GM23338 (cell line): ENCODE data around the gene ITGB7. TPM values are rescaled to one million over a fixed set of nuclear protein-coding genes. Genes with fewer than 3 reads are reported as not detected.
"Not testable (repeated sequence)": the region's sequence is repeated elsewhere in the genome, so short reads cannot be mapped to it uniquely, and the experiment has no call there.

Source experiments
- ATAC-seq: fragments of 200-7000 bp; cut with Tn5 transposase; 3 replicates; pipeline ENCODE4 v1.9.1; 2020
- DNase-seq: peaks from one replicate; pipeline ENCODE4 v3.0.0-alpha.2; 2015; ENCODE audit warnings: low spot score
- H2AFZ ChIP-seq: fragments of 200-600 bp; sonication (generic); 2 replicates; pipeline ENCODE4 v1.8.0; 2016; ENCODE audit warnings: antibody characterized with exemption, mild to moderate bottlenecking, moderate library complexity
- H3F3A ChIP-seq: fragments of 200-600 bp; sonication (generic); replicated peaks from 2 replicates; pipeline ENCODE4 v1.8.0; 2017; ENCODE audit warnings: antibody characterized with exemption, mixed run types, low read depth
- H3K27ac ChIP-seq: fragments of 200-600 bp; sonication (generic); 2 replicates; pipeline ENCODE4 v1.6.1; 2016; ENCODE audit warnings: low read depth
- H3K27me3 ChIP-seq: fragments of 200-600 bp; sonication (generic); 2 replicates; pipeline ENCODE4 v1.8.0; 2016; ENCODE audit warnings: mild to moderate bottlenecking, mixed run types, moderate library complexity; ENCODE audit not compliant: insufficient read depth
- H3K36me3 ChIP-seq: fragments of 200-600 bp; sonication (generic); 2 replicates; pipeline ENCODE4 v1.8.0; 2016; ENCODE audit warnings: mild to moderate bottlenecking; ENCODE audit not compliant: insufficient read depth
- H3K4me1 ChIP-seq: fragments of 200-600 bp; sonication (generic); 2 replicates; pipeline ENCODE4 v1.8.0; 2016; ENCODE audit warnings: mild to moderate bottlenecking, moderate library complexity; ENCODE audit not compliant: insufficient read depth
- H3K4me2 ChIP-seq: fragments of 200-600 bp; sonication (generic); 2 replicates; pipeline ENCODE4 v1.7.1; 2017; ENCODE audit warnings: mixed run types
- H3K4me3 ChIP-seq: fragments of 200-600 bp; sonication (generic); 2 replicates; pipeline ENCODE4 v1.6.1; 2016; ENCODE audit warnings: mixed run types
- H3K79me2 ChIP-seq: fragments of 200-600 bp; sonication (generic); replicated peaks from 2 replicates; pipeline ENCODE4 v1.8.0; 2017; ENCODE audit warnings: mild to moderate bottlenecking; ENCODE audit not compliant: insufficient read depth
- H3K9me2 ChIP-seq: fragments of 200-600 bp; sonication (generic); 2 replicates; pipeline ENCODE4 v1.8.0; 2017; ENCODE audit not compliant: insufficient read depth
- H4K20me1 ChIP-seq: fragments of 200-600 bp; sonication (generic); replicated peaks from 2 replicates; pipeline ENCODE4 v1.8.0; 2017; ENCODE audit warnings: mild to moderate bottlenecking; ENCODE audit not compliant: insufficient read depth
- H3K27ac Mint-ChIP-seq: 2 replicates; pipeline ENCODE4 v1.8.0; 2020; ENCODE audit warnings: inconsistent platforms, mild to moderate bottlenecking, moderate library complexity, mixed read lengths
- H3K27me3 Mint-ChIP-seq: 3 replicates; pipeline ENCODE4 v1.8.0; 2022; ENCODE audit warnings: low read depth, mild to moderate bottlenecking, moderate library complexity, mixed read lengths, inconsistent platforms; ENCODE audit not compliant: insufficient read depth, poor library complexity
- H3K36me3 Mint-ChIP-seq: 3 replicates; pipeline ENCODE4 v1.8.0; 2021; ENCODE audit warnings: low read depth, mild to moderate bottlenecking, inconsistent platforms, moderate library complexity, mixed read lengths
- H3K4me1 Mint-ChIP-seq: 3 replicates; pipeline ENCODE4 v1.8.0; 2020; ENCODE audit warnings: mild to moderate bottlenecking, inconsistent platforms, mixed read lengths
- H3K4me3 Mint-ChIP-seq: 3 replicates; pipeline ENCODE4 v1.8.0; 2021; ENCODE audit warnings: moderate library complexity, mild to moderate bottlenecking, inconsistent platforms, mixed read lengths
- H3K9me3 Mint-ChIP-seq: 3 replicates; pipeline ENCODE4 v1.8.0; 2020; ENCODE audit warnings: moderate library complexity, mild to moderate bottlenecking, inconsistent platforms, mixed read lengths
- CREB1 ChIP-seq: fragments of 250-450 bp; sonication (Bioruptor Pico); IDR thresholded peaks from 2 replicates; pipeline ENCODE4 v1.5.0; 2020; ENCODE audit warnings: low read depth, mild to moderate bottlenecking, moderate library complexity
- CTCF ChIP-seq, 2 experiments: fragments of 200-600 bp in 1 of 2; sonication (generic) in 1 of 2; conservative IDR thresholded peaks; 2 replicates each; pipeline versions ENCODE4 v1.5.1 to v1.6.1; 2016 to 2017; ENCODE audit warnings: antibody characterized with exemption in 2 of 2, low read depth in 2 of 2, mild to moderate bottlenecking in 2 of 2, moderate library complexity in 1 of 2
- ETS1 ChIP-seq: IDR thresholded peaks from 2 replicates; pipeline ENCODE4 v1.6.1; 2016; ENCODE audit warnings: antibody characterized with exemption
- EZH2 ChIP-seq: fragments of 200-600 bp; sonication (generic); IDR thresholded peaks from one replicate; pipeline ENCODE4 v1.8.0; 2017; ENCODE audit warnings: antibody characterized with exemption, mild to moderate bottlenecking, low read depth; ENCODE audit not compliant: unreplicated experiment
- JUNB ChIP-seq: IDR thresholded peaks from one replicate; pipeline ENCODE4 v1.6.1; 2016; ENCODE audit warnings: antibody characterized with exemption; ENCODE audit not compliant: unreplicated experiment
- NANOG ChIP-seq: IDR thresholded peaks from 2 replicates; pipeline ENCODE4 v1.6.1; 2016; ENCODE audit warnings: antibody characterized with exemption, borderline replicate concordance
- REST ChIP-seq: IDR thresholded peaks from one replicate; pipeline ENCODE4 v1.6.1; 2018; ENCODE audit warnings: antibody characterized with exemption; ENCODE audit not compliant: unreplicated experiment
- STAT1 ChIP-seq: IDR thresholded peaks from one replicate; pipeline ENCODE4 v1.6.1; 2016; ENCODE audit warnings: antibody characterized with exemption; ENCODE audit not compliant: unreplicated experiment
- ZNF114 ChIP-seq: fragments of 250-450 bp; sonication (Bioruptor Pico); IDR thresholded peaks from 2 replicates; pipeline ENCODE4 v1.5.0; 2020; ENCODE audit warnings: mild to moderate bottlenecking, moderate library complexity
- ZNF462 ChIP-seq: fragments of 250-450 bp; sonication (Bioruptor Pico); IDR thresholded peaks from 2 replicates; pipeline ENCODE4 v1.5.0; 2020; ENCODE audit warnings: mild to moderate bottlenecking, moderate library complexity
- polyA plus RNA-seq: library from polyadenylated mRNA; unstranded; fragments of >200 nt; fragmentation: Nextera tagmentation; extraction: Ambion mirVana; gene quantifications from 2 replicates; pipeline ENCODE4 v1.2.1, GENCODE V29; 2016
- total RNA-seq: library from RNA; depleted of rRNA; stranded (reverse); fragments of >200 nt; shearing (Covaris generic); gene quantifications from 2 replicates; pipeline ENCODE4 v1.2.3, GENCODE V29; 2014

The ITGB7 gene
- total and polyA plus RNA-seq, 2 experiments from 2014 or later = 0.32 TPM; not detected in 1

GRCh38 chr12:53202316-53202715 lies 4.7 kb downstream of the ITGB7 start:
- H3K9me2 ChIP-seq, H3K4me3 Mint-ChIP-seq, H3K36me3 ChIP-seq, H4K20me1 ChIP-seq, H3K4me1 ChIP-seq, H3K4me2 ChIP-seq, H3K36me3 Mint-ChIP-seq, H3F3A ChIP-seq, H3K27ac Mint-ChIP-seq, H3K79me2 ChIP-seq, DNase-seq, H3K4me3 ChIP-seq, ATAC-seq, H2AFZ ChIP-seq, H3K27ac ChIP-seq, H3K9me3 Mint-ChIP-seq: not testable (repeated sequence)
- Mint-ChIP-seq H3K27me3 (peaks cover 24% of the 10 kb centered on the region), H3K4me1 (peaks cover 10% of the 10 kb centered on the region)
- H3K27me3 ChIP-seq = peaks cover 43% of the 10 kb centered on the region

GRCh38 chr12:53201639-53202038 lies 5.4 kb downstream of the ITGB7 start:
- no peak overlapping the region for H3K27ac ChIP-seq
- Mint-ChIP-seq H3K9me3 (no peaks in the 10 kb centered on the region; the same call in 2 of the 3 replicates), H3K27me3 (peaks cover 26% of the 10 kb centered on the region), H3K36me3 (no peaks in the 10 kb centered on the region), H3K4me1 (peaks cover 4% of the 10 kb centered on the region; the same call in 2 of the 3 replicates), H3K27ac (no peak overlapping the region), H3K4me3 (no peak overlapping the region)
- H4K20me1 ChIP-seq = no peaks in the 10 kb centered on the region; the same call in 1 of the 2 replicates
- H2AFZ ChIP-seq = no peak overlapping the region
- 0 out of 2 replicates have a peak, but pooled peaks cover 4% of the 10 kb centered on the region for H3F3A ChIP-seq
- H3K27me3 ChIP-seq = peaks cover 50% of the 10 kb centered on the region
- H3K4me3 ChIP-seq = no peak overlapping the region
- ATAC-seq (no peak), DNase-seq (no peak)
- no peaks in the 10 kb centered on the region for H3K9me2 ChIP-seq
- no peaks in the 10 kb centered on the region for H3K79me2 ChIP-seq
- H3K4me2 ChIP-seq = no peak overlapping the region
- H3K36me3 ChIP-seq = no peaks in the 10 kb centered on the region
- no peaks in the 10 kb centered on the region; the same call in 1 of the 2 replicates for H3K4me1 ChIP-seq
- no peak for TF ChIP-seq STAT1
- no peak for TF ChIP-seq ZNF114 (CRISPR knock-in tag)
- TF ChIP-seq CTCF (conservative IDR thresholded peaks at IDR 0.05; ENCODE audit: low read depth in 2 of 2) = no peak
- TF ChIP-seq REST = no peak
- TF ChIP-seq ZNF462 (CRISPR knock-in tag) = no peak
- TF ChIP-seq ETS1 = no peak
- no peak for TF ChIP-seq EZH2
- no peak for TF ChIP-seq JUNB
- no peak for TF ChIP-seq CREB1 (CRISPR knock-in tag)
- no peak for TF ChIP-seq NANOG
